GM21447 (cell line): ENCODE results near the gene MED26.

Experiments
- ATAC-seq: cut with Tn5 transposase; IDR thresholded peaks from one replicate; pipeline ENCODE4 v1.9.1; 2021; ENCODE audit not compliant: unreplicated experiment

The MED26 gene

DNA sequence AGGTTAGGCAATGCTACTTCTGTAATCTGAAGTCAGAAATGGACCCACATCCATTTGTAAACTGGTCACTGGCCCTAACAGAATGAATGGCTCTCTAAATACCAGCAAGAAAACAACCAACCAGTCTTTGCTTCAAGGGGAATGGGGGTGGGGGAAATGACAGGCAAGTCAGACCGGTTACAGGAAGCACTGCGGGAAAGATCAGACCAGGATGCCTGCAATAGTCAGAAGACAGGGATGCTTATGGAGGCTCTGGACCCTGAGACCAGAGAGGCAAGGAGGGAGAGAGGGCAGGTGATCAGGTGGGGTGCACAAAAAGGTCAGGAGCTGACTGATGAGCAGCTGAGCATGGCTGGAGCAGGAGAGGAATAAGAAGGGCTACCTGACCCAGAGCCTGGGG, 13.1 kb downstream of the MED26 start:
- ATAC-seq = no peak

DNA sequence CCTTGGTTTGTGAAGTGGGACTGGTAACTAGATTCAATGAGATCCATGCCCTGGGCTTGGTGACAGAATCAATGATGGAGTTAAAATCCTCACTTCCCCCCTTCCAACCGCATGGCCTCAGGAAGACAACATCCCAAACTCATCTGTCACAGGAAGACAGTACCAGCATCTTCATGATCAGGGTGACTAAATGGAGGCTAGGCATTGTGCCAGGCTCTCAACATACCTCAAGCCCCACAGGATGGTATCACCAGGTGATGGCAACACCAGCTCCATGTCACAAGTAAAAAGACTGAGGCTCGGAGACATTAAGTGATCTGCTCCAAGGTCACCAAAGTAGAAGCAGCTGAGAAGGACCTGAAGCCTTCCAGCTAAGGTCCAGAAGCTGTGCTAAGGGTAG, 14.2 kb downstream of the MED26 start:
- ATAC-seq = no peak

DNA sequence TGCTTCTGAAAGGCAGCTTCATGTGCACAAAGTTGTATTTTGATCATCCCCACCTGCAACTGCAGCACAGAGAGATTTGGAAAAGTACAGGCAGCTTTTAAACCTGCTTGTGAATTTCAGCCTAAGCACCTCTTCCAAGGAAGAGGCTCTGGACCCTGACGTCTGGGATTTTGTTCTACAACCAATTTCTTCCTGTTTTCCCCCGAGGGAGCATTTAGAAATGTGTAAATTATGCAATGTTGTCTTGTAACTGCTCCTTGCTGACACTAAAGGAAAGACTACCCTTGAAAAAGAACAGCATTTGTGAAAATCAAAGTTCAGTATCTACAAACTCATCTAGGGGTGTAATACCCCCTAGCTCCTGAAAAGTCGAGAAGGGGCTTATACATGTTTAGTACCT, 15.4 kb downstream of the MED26 start:
- ATAC-seq = no peak

DNA sequence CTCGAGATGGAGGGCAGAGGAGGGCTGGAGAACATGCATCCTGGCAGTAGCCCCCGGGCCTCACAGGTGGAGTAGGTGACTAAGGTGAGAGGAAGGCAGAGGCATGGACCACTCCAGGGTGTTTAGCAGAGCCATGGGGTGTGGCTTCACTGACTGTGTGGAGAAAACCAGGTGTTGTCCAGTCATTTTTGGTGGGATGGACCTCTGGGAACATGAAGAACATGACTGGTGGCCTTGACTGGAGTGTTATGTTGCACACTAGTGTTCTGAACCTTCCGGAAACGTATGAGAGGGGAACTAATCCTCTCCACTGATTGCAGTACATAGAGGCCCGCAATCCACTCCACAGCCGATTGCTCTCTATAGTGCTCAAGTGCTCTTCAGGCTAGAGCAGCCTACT, 16.9 kb downstream of the MED26 start:
- ATAC-seq = no peak

DNA sequence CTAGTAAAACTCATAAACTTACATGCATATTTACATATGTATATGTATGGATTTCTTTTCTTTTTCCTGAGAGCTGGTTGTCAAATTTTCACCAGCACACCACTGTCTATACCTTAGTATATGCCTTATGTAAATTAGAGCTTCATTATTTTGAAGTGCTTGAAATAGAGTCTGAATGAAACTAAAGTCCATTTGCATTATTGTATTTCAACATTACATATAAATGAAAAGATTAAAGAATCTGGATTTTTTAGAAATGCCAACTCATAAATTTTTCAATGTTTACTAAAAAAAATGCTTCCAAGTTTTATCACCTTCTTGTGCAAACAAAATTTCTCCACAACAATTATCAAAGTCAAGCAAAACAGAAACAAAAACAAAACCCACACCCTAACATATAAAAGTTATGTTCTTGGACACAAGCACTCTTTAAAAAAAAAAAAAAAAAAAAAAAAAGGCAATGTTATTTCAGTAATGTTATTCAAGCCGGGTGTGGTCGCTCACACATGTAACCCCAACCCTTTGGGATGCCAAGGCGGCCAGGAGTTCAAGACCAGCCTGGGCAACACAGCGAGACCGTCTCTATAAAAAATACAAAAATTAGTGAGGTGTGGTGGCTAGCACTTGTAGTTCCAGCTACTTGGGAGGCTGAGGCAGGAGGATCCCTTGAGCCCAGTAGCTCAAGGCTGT, 18.3 kb downstream of the MED26 start:
- ATAC-seq = no peak

DNA sequence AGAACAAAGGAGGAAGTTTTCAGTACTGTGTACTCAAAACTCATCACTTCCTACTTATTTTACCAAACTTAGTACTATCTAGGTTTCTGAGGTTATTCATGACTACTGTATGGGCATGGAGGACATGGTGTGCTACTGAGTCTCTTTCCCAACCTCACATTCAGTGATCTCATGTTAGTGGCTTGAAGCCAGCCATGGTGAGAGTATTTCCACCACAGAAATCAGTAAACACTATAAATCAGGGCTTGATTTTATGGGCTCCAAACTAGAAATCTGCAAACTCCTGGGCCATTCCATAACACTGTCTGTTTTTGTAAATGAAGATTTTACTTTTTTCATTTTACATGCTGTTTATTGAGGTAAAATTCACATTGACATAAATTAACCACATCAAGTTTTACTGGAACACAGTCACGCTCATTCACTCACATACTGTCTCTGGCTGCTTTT, 19.7 kb downstream of the MED26 start:
- ATAC-seq = no peak

DNA sequence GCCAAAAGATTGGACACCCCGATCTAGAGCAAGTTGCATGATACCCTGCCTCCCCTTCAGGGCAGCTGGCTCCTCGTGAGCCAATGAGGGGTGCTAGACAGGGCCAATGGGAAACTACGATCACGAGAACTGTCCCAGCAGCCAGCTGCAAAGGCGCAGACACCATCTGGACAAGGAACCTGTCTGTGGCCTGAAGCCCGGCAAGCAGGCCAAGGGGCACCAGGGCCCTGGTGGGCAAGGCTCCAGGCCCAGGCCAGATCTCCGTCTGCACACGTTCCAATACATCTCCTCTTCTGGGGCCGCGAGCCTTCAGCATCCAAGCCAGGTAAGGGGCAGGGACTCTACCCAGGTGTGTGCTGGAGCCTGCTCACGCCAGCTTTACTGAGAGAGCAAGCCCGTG, 20.2 kb downstream of the MED26 start:
- no peak for ATAC-seq

DNA sequence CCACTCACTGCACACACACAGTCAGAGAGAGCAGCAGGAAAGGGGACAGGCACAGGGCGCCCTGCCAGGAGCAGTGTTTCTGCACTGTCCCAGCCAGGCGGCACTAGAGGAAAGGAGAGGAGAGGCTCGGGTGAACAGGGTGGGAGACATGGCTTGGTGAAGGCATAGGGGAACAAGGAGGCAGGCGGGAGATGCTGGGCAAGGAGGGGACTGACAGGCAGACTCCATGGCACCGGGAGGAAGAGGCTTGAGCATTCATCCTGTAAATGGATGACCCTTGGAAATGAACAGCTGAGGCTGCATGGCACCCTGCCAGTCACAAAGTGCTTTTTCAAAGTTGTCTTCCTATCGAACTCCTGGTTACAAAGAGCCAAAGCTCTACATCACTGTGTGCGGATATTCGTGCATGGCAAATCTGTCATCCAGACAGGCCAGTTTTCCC, 22.4 kb downstream of the MED26 start:
- ATAC-seq = no peak

DNA sequence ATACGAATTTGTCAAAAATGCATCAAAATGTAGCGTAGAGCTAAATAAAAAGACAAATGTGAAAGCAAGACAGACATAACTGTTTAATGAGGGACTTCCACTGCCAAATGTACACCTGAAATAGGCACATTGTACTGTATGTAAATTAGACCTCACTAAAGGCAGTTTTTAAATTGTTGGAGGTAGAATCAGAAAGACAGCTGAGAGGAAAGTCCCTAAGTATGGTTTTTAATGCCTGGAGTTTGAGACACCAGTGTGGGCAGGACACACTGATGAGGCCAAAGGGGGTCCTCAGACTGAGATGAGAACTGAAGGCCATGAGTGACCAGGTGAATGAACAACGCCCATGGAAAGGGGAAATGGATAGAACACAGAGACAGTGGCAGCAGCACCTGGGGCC, 22.9 kb downstream of the MED26 start:
- no peak for ATAC-seq

DNA sequence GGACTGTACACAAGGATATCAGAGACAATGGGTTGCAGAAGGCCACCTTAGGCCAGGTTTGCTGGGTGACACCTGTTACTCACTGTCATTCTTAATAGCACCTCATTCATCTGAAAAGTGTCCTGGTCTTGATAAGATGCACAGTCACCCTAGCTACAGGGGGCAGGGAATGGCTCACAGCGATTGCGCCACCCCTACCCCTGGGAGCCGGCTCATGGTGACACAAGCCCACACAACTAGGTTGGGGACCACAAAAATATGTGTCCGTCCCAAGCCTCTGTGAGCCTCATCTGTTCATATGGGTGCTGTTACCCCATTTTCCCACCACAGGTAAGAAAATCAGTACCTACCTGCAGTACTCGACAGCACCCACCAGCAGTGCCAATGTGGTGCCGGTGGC, 23.4 kb downstream of the MED26 start:
- no peak for ATAC-seq

DNA sequence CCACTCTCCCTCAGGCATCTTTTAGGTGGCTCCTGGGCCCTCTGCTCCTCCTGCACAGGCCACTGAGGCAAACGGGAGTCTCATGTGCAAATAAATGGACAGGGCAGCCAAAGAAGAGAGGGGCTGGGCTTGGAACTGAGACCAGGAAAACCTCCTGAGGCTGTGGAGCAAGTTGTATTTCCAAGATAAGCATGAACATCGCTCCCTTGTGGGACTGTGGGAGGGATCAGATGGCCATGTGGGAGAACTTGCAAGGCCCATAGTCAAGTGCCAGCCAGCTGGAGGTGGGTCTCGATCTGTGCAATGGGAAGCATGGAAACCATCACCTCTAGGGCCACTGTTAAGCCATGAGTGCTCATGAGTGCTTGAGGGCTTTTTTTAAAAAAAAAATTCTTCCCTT, 24.9 kb downstream of the MED26 start:
- no peak for ATAC-seq

DNA sequence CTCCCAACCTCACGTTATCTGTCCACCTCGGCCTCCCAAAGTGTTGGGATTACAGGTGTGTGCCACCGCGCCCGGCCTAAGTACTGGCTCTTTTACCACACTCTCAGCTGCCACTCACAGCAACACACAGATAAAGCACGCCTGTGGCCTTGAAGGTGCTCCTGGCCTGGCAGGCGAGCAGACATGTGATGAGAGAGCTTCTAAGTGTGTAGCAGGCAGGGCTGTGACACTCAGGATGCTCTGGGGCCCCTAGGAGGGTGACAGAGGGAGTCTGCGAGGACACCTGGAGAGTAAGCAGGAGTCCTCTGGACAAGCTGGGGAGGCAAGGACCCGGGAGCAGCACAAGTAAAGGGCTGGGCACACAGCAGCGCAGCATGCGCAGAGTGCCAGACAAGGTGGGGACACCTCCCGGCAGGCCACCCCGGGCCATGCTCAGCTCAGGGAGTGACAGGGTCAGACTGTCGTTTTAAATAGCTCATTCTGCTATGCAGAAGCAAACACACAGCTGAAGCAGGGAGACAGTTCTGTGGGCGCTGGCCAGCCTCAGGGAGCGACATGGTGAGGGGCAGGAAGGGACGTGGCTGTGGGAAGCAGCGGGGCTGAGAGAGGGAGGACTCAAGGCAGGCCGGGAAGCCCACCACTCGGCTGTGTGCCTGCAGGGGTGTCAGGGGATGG, 26.5 kb downstream of the MED26 start:
- no peak for ATAC-seq

DNA sequence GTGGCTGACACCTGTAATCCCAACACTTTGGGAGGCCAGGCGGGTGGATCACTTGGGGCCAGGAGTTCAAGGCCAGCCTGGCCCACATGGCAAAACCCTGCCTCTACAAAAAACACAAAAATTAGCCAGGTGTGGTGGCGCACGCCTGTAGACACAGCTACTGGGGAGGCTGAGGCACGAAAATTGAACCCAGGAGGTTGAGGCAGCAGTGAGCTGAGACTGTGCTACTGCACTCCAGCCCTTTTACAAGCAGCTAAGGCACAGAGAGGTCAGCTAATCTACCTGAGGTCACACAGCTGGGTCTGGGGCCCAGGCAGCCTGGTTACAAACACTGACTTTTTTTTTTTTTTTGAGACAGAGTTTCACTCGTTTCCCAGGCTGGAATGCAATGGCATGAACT, 27.2 kb downstream of the MED26 start:
- ATAC-seq = no peak

DNA sequence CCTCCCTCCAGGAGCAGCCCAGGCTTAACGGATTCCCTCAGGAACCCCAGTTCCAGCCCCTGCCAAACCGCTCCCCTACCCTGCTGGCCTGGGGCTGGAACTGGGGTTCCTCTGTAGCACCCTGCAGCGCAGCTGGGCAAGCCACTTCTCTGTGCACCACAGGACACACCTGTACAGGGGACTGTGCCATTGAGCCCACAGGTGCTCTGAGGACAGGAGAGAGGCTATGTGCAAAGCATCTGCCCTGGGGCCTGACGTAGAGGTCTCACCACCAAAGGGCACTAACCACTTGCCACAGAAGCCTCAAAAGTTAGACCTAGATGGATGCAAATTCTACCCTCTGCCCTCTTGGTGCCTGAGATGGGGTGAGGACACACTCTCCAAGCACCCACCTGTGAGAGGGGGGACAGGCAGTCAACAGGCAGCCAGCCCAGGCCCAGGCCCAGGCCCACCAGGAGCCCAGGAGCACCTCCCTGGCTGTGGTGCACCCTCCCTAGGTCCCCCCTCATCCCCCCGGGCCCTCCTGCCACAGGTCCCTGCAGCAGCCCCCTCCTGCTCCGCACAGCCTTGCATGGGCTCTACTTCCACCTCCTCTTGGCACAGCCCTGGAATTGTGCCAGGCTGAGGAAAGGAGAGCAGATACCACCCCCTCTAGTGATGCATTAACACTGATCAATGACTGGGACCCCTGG, 28.2 kb downstream of the MED26 start:
- ATAC-seq = no peak

DNA sequence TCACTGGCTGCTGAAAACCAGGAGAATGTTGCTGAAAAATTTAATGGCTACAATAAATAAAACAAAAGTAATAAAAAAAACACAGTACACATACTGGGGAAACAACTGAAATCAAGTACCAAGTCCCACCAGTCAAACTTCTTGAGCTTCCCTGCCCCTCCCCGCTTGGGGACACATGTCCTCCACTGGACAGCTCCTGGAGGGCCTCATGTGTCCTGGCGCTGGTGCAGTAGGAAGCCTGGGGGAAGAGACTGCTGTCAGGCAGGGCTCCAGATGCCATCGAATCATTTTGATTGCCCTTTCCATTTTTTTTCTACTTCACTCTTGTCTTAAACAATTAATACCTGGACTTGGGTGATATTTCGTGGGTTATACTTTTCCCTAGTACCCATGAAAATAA, 29.2 kb downstream of the MED26 start:
- ATAC-seq = no peak

DNA sequence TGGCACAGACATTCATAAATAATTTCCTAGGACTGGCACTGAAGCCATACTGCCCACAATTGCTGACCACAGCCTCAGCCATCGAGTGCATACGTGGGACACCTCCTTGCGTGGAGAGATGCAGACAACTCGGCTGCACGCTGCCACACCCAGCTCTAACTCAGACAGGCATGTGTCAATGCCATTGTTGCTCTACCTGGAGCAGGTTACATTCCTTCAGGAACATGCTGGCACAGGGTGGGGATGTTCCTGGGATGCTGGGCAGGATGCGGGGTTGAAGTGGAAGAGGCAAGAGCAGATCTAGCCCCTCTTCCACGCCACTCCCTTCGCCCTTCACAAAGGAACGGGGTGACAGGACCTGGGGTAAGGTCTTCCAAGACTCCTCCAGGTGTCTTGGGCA, 31.6 kb downstream of the MED26 start:
- no peak for ATAC-seq

DNA sequence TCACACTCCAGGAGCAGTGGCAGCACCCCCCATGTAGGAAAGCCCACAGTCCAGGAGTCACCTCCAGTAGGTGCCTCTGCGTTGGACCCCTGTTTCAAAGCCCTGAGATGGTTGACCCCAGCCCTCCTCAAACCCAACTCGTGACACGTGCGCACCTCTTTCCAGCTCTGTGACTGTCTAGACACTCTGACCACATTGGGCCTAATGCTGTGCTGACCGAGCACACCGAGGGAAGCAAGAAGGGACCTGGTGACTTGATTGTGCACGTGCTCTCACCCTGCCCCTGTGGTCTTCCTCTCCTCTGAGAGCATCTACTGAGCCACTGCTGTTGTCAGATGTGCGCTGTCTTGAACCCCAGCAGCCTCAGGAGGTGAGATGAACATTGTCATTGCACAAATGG, 32.9 kb downstream of the MED26 start:
- no peak for ATAC-seq

DNA sequence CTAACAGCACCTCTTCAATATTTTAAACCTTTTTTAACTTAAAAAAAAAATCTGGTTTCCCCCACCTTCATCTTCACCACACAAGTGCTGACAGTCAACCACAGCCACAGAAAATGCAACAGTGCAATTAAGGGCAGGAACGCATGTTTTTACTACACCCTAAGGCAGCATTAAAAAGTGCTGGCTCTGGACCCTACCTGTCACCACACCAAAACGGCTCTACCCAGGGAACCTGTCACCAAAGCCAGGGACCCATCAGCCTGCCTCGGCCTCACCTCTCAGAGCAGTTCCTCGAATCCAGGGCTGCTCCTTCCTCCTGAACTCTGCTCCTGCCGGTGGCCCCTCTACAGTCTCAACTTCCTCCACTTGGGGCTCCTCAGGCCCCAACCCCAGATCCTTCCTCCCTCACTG, 33.3 kb downstream of the MED26 start:
- peak; percentile 24 for ATAC-seq

DNA sequence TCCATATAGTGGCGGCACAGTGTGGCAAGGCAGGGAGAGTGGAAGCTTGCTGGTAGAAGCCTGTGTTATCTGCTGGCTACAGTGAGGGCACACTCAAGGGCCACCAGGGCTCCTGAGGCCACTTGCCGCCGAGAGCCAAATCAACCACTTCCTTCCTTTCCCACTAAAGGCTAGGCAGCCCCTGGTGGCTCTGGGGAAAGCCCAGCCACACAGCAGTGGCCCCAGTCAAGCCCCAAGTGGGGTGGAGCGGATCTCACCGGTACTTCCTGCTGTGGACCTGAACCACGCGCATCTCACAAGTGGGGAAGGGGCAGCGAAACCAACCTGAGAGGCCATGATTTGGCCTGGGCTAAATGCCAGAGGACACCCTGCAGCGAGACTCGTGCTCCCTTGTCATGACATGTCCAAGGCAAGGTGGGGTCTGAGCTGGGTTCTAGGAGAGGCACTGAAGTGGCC, 33.8 kb downstream of the MED26 start:
- peak; percentile 46 for ATAC-seq

DNA sequence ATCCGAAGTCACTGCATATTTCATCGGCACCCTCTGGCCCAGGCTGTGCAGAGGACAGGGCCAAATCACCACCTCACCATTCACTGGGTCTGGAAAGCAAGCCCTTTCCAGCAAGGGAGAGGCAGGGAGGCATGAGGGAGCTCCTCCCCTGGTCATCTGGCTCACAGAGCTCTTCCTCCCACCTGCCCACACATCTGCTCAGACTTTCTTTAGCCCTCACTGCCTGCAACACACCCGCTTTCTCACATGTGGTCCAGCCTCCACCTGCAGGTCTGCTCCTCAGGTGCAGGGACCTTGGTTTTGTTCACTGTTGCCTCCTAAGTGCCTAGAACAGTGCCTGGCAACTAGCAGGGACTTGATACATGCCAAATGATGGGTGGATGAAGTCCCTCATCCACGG, 34.8 kb downstream of the MED26 start:
- no peak for ATAC-seq

DNA sequence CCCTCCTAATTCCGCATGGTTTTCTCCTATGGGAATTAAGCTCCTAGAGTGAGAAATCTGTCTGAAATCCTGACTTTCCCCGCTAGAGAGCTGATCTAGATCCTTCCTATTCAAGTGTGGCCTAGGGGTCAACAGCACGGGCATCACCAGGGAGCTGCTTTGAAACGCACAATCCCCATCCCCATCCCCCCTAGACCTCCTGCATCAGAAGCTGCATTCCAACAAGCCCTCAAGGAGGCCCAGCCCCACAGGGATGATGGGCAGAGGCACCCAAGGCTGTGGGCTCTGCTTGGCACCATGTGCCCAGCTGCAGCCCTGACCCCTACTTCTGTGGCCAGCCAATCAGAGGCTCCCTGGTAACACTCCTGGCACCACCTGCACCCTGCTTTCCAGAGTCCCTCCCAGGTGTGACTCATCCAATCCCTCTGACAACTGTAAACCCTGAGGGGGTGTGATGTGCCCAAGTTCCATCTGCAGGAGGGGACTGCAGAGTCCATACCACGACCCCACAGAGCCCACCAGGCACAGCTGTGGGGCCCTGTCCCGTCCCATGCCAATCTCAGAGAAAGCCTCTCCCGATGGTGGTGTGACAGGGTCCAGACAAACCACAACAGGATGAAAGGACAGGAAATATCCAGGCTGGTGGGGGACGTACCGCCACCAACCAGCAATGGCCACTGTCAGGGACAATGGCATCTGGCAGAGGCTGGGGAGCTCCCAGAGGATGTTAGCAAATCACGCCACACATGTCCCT, 36.0 kb downstream of the MED26 start:
- no peak for ATAC-seq
